Measurements from ENCODE around the gene CHD9. TPM values are rescaled to one million over a fixed set of nuclear protein-coding genes. Genes with fewer than 3 reads are reported as not detected.

CHD9 gene
- total RNA-seq, 1 experiment from 2014 or later: 25.4 TPM

GRCh38 chr16:53281280-53281679, 226.5 kb downstream of the CHD9 start:
- Histone ChIP-seq H3K4me1 (ENCODE audit: control insufficient read depth, insufficient read depth, low read length) (no peaks in the 10 kb centered on the region), H3K4me3 (ENCODE audit: low read depth in 2 of 2, low read length in 2 of 2) (no peak overlapping the region), H3K27ac (ENCODE audit: low read length) (no peak overlapping the region), H3K36me3 (ENCODE audit: control insufficient read depth, insufficient read depth, low read length) (peaks cover 5% of the 10 kb centered on the region), H3K27me3 (ENCODE audit: control insufficient read depth, insufficient read depth, low read length) (no peaks in the 10 kb centered on the region), H3K9me3 (ENCODE audit: control insufficient read depth, insufficient read depth, low read depth, low read length) (no peaks in the 10 kb centered on the region)
- in situ Hi-C loops (cut with HindIII; ENCODE audit: low pct_unique_long_range_greater_than_20kb, low sequenced_read_pairs): no loop called here
- TF ChIP-seq TCF7L2 (IDR thresholded peaks at IDR 0.05; ENCODE audit: low read depth, low read length): no peak
- TF ChIP-seq CTCF (IDR thresholded peaks at IDR 0.05): no peak
- no peak for TF ChIP-seq SIN3A (IDR thresholded peaks at IDR 0.05; ENCODE audit: borderline replicate concordance, insufficient read depth, low read depth, low read length)
- no peak for TF ChIP-seq REST (IDR thresholded peaks at IDR 0.05; ENCODE audit: insufficient read depth in 1 of 2, low read depth in 2 of 2, low read length in 1 of 2)
- no peak for TF ChIP-seq POLR2AphosphoS5 (IDR thresholded peaks at IDR 0.05; ENCODE audit: low read depth, low read length)
- ChIA-PET POLR2A (no interaction called here), CTCF (no interaction called here)
- ATAC-seq (no peak), DNase-seq (ENCODE audit: low read depth, low spot score) (no peak)
- BruUV-seq (replicated peaks): no TSS peak
- intact Hi-C loops (cut with micrococcal nuclease; ENCODE audit: unreplicated experiment): loop anchor here (10.0 kb wide), 1 partner anchor 226 kb away; the partner anchor contains the start of genes CHD9 and CHD9NB

- intact Hi-C loops (cut with micrococcal nuclease; ENCODE audit: unreplicated experiment) (loop anchor here (10.0 kb wide), 1 partner anchor 227 kb away; the partner anchor contains the start of genes CHD9 and CHD9NB), in situ Hi-C loops (cut with HindIII; ENCODE audit: low pct_unique_long_range_greater_than_20kb, low sequenced_read_pairs) (no loop called here)
- H3K4me3 ChIP-seq (ENCODE audit: low read depth in 2 of 2, low read length in 2 of 2): no peak overlapping the region
- TF ChIP-seq CTCF (IDR thresholded peaks at IDR 0.05) (no peak), POLR2AphosphoS5 (IDR thresholded peaks at IDR 0.05; ENCODE audit: low read depth, low read length) (no peak), REST (IDR thresholded peaks at IDR 0.05; ENCODE audit: insufficient read depth in 1 of 2, low read depth in 2 of 2, low read length in 1 of 2) (no peak), TCF7L2 (IDR thresholded peaks at IDR 0.05; ENCODE audit: low read depth, low read length) (no peak), SIN3A (IDR thresholded peaks at IDR 0.05; ENCODE audit: borderline replicate concordance, insufficient read depth, low read depth, low read length) (no peak)
- BruUV-seq (replicated peaks): no TSS peak
- ChIA-PET CTCF (no interaction called here), POLR2A (no interaction called here)
- H3K4me1 ChIP-seq (ENCODE audit: control insufficient read depth, insufficient read depth, low read length): no peaks in the 10 kb centered on the region
- peaks cover 8% of the 10 kb centered on the region for H3K36me3 ChIP-seq (ENCODE audit: control insufficient read depth, insufficient read depth, low read length)
- H3K27ac ChIP-seq (ENCODE audit: low read length): no peak overlapping the region
- H3K27me3 ChIP-seq (ENCODE audit: control insufficient read depth, insufficient read depth, low read length): no peaks in the 10 kb centered on the region
- ATAC-seq (no peak), DNase-seq (ENCODE audit: low read depth, low spot score) (no peak)
- H3K9me3 ChIP-seq (ENCODE audit: control insufficient read depth, insufficient read depth, low read depth, low read length): no peaks in the 10 kb centered on the region
These were observed 227.1 kb downstream of the CHD9 start for GRCh38 chr16:53281859-53282258.
